GM19452 (cell line): ENCODE measurements around the gene OR11A1.

Source experiments
- ATAC-seq: cut with Tn5 transposase; IDR thresholded peaks from one replicate; pipeline ENCODE4 v1.9.1; 2021; ENCODE audit not compliant: unreplicated experiment

The OR11A1 gene, protein sequence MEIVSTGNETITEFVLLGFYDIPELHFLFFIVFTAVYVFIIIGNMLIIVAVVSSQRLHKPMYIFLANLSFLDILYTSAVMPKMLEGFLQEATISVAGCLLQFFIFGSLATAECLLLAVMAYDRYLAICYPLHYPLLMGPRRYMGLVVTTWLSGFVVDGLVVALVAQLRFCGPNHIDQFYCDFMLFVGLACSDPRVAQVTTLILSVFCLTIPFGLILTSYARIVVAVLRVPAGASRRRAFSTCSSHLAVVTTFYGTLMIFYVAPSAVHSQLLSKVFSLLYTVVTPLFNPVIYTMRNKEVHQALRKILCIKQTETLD

DNA sequence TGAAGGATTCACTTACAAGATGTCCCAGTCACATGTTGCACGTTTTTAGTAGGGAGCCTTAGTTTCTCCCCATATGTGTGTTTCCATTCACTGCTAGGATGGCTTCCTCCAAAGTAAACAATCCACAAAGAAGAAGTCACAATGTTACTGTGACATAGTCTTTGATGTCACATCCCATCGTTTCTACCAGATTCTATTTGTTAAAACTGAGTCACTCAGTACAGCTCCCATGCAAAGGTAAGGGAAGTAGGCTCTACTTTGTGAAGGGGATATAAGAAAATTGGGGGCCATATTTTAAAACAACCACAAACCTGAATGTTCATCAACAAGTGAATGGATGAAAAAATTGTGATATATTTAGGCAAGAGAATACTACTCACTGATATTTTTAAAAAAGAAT is at the start of gene OR11A1, which contains the start of gene OR2H1:
Gene OR11A1, minus strand, starts transcription at position 101 of the 400 bp plus-strand sequence. CDS start 29,430 bp downstream, outside the sequence.
Gene OR2H1, plus strand, starts transcription at position 185 of the 400 bp plus-strand sequence. CDS start 4,615 bp downstream, outside the sequence.
- ATAC-seq = no peak

DNA sequence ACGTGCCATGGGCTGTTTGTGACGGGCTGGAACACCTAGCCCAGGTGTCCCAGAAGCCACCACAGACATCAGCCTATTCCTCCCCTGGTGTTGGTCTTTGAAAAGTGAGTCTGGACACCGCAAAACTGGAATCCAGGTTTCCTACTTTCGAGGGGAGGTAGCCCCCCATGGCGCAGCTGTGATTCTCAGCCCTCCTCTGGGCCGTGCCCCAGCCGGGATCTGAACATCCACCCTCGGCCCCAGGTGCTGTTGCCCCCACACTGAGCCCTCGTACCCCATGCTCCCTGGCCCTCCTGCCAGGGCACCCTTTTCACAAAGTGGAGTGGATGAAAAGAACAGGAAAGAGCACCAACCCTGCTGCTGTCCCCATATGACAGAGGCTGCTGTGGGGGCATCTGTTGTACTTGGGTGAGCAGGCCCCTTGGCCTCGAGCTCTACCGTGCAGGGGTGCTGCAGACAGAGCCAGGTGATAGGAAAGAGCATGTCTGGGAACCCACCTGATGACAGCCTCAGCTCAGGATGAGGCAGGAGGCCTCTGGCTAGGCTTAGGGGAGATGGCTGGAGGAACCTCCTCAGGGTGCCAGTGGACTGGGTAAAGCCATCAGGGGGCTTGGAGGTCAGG is 49.7 kb upstream of the OR11A1 start:
- ATAC-seq = no peak

DNA sequence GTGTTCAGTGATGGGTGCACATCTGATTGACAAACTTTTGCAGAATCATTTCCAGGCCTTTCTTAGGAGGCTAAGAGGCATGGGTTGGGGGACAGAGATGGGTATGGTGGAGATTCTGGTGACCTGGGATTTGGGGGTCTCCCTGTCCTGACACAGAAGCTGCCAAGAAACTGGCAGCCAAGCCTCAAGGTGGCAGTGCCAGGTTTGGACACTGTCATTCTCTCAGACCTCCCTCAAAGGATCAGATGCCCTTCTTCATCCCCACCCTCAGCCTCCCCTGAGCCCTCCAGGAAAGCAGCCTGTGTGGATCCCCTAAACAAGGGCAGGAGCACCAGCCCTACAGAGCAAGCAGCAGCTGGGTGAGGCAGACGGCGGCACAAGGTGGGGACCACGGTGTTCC is 48.9 kb upstream of the OR11A1 start:
- ATAC-seq = no peak

DNA sequence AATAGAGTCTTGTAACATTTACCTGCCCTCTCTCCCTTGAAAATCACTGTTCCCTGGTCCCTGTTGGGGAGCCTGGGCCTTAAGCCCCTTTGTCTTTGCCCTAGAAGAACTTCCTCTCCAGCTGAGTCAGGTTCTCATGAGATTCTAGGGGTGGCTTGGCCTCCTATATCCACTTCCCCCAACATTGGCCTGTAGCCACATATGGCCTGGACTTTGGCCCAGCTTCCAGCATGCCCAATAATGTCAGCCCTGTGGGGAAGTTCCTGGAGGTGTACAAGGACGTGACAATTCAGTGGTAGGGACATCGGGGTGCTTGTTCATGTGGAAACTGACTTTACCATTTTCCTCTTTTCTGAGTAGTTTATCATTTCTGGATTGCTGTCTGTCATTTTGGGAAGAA is 48.1 kb upstream of the OR11A1 start:
- ATAC-seq = no peak

DNA sequence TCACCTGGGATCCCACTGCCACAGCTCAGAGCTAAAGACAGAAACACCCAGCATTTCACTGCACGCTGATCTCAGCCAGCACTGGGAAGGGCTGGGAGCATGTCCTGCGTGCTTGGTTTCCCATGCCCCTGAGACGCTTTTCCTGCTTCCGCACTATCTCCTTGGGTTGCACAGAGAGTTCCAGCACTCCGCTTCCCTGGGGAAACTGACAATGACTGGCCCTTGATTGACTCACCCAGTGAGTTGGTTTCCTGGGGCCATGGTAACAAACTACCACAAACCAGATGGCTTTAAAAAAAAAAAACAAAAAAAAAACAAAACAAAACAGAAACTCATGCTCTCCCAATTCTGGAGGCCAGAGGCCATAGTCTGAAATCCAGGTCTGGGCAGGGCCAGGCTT is 45.7 kb upstream of the OR11A1 start:
- ATAC-seq = no peak

DNA sequence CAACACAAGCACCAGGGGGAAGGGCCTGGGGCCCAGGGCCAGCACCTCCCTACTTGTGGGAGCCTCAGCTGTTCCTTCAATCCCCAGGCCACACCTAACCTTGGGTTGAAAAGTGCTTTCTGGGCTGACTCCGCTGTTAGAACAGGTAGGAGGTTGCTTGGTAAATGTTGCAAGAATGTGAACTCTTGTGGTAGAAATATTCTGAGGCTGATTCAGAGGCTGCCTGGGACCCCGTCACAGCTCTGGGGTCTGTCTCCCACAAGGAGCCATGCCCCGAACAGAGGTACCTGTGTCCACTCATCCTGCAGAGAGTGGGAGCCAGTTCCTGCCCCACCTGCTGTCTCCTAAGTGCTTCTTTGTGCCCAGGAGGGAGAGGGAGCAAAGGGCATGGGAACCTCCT is 45.3 kb upstream of the OR11A1 start:
- no peak for ATAC-seq

DNA sequence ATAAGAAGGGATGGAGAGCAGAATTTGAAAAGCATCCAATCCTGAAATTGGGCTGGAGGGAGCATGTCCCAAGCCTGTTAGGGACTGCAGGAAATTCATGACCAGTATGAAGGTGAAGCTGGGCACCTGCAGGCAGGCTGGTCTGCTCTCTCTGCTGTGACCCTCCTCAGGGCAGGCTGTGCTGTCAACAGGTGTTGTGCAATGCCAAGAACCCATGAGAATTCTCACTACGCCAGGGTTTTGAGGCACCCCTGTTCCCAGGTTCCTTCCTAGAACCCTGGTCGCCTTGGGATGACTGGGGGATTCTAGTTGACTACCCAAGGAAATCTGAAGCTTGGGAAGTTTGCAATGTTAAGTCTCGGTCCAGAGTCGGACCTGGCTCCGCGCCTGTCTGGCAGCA is 44.2 kb upstream of the OR11A1 start:
- no peak for ATAC-seq

DNA sequence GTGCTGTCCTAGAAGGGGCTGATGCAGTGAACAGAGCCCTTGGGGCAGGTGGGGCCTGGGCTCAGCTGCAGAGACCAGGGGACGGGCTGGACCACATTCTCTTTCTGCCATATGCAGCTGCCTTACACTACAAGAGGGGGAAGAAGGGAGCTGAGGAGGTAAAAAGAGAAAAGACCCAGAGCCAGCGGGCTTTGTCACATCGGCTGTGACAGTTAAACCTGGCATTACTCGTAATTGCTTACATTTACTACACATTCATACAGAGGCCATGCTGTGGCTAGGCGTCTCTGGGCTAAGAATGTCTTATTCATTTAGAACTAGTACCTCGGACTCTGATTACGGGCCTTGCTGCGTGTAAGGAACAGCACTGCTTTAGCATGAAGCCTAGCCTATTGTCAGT is 43.7 kb upstream of the OR11A1 start:
- ATAC-seq = no peak

DNA sequence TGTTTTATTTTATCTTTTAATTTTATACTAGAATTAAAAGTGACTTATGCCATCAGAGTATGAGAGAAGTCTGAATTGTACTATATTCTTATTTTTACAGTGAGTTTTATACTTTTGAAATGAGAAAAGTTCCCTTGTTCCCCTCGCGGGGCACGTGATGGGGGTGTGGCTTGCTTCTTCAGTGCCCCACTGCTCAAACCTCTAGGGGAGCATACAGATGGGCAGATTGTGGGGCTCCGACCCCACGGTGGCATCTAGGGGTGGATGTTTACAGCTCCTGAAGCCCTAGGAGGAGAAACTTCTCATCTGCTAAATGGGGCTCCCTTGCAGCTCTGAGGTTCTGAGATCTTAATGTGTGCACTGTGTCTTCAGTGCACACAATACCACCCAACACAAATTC is 42.8 kb upstream of the OR11A1 start:
- no peak for ATAC-seq

DNA sequence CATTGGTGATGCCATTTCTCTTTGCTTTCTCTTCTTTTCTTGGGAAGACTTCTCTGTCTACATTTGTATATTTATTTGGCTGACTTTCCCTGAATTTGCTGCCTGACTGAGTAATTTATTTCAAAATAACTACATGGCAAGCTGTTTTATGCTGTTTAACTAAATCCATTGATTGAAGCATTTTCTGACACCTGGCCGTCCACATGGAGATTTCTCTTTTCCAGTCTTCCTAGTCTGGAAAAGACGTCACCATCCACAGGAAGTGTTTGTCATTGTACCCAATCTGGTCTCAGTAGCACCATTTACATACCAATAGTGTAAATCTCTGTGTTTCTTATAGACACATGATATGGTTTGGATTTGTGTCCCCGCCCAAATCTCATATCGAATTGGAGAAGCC is 40.1 kb upstream of the OR11A1 start:
- ATAC-seq = no peak

DNA sequence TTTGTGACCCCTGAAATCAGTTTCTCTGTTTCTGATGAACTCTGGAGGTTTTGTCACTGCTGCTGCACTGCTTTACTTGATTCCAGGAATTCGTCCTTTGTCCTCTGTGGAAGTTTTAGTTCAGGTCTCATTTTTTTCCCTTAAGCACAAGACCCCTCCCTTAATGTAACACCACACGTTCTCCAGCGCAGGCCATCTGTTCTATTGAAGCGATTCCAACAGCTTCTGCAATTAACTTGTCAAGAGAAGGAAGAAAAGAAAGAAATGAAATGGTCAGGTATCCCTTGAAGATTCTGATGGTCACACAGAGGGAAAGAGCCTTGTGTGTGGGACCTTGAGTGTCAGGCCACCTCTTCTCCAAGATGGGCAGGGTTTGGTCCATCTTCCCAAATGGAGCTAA is 38.7 kb upstream of the OR11A1 start:
- no peak for ATAC-seq

DNA sequence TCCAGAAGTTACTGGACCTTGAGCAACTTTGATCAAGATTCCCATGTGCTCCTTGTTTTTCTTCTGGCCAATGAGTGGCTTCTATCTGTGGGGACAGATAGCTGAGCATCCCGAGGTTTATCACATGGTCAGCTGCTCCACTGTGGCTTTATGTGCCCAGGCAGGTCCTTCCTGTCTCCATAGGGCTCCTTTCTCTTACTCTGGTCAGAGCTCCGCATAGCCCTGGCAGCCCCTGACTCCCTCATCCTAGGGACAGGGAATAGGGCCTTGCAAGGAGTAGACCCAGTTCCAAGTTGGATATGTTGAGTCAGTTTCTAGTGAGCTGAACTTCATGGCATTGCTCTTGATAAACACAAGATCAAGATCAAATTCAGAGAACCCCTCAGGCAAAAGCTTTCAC is 37.3 kb upstream of the OR11A1 start:
- ATAC-seq = no peak

DNA sequence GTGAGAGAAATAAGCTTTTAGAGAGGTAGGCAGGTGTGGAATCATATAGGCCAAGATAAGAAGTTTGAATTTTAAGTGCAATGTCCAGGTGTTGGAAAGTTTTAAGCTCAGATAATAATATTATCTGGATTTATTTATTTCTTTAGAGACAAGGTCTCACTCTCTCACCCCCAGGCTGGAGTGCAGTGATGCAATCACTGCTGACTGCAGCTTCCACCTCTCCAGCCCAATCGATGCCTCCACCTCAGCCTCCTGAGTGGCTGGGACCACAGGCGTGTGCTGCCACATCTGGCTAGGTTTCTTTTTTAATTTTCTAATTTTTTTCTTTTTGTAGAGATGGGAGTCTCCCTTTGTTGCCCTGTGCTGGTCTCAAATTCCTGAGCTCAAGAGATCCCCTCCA is 36.4 kb upstream of the OR11A1 start:
- ATAC-seq = no peak

DNA sequence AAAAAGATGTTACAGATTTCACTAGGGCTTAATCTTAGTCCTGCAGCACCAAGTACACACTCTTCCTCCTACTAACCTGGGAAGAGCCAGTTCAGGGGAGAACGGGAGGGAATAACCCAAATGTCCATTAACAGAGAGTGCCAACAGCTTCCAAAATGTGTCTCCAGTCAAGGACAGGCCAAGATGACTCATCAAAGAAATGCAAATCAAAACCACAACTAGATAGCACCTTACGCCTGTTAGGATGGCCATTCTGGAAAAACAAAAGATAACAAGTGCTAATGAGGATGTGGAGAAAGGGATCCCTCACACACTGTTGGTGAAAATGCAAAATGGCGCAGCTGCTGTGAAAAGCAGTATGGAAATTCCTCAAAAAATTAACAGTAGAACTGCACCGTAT is 34.7 kb upstream of the OR11A1 start:
- no peak for ATAC-seq

DNA sequence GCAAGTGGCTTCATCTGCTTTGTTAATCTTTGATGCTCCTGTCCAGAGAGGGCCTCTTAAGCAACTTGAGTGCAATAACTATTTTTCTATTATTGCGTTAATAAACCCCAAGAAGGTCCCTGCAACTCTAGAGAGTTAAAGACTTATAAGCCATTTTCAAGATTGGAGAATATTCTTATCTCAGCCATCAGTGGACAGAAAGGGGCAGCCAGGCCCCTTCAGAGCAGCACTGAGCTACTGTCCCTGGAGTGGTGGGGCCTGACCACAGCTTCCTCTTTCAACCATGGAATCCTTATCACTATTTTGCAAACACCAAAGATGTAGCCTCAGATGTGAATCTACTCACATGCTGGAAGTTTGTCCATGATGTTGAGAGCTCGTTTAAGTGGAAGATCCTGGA is 33.7 kb upstream of the OR11A1 start:
- ATAC-seq = no peak

DNA sequence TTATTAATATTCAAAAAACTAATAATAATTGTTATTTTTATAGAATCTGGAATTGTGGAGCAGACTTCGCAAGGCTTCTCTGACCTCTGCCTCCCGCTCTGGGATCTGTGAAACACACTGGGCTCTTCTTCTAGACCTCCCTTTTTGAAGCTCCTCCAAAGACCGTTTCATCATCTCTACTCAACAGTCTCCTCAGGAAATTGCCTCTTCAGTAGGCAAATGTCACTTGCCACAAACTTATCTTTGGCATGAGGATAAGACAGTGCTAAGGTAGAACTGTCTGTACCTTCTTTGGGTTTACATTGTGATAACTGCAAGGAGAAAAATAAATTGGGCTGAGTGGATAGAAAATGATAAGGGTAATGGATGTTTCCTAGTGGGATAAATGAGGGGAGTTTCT is 33.2 kb upstream of the OR11A1 start:
- ATAC-seq = no peak

DNA sequence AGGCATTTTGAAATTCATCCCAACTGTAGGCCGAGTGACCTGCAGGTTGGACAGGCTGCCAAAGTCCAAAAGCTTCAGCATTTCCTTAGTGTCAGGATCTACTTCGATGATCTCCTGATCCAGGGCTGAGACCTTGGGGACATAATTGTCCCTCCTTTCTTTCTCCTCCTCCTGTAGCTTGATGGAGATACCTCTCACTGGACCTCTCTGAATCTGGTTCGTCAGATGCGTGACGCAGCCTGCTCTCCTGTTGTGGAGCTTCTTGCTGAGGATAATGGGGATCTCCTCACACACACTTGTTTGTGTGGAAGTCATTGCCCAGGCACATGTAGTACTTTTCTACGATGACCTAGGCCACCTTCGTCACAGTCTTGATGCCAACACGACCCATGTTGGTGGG is 32.4 kb upstream of the OR11A1 start:
- no peak for ATAC-seq

DNA sequence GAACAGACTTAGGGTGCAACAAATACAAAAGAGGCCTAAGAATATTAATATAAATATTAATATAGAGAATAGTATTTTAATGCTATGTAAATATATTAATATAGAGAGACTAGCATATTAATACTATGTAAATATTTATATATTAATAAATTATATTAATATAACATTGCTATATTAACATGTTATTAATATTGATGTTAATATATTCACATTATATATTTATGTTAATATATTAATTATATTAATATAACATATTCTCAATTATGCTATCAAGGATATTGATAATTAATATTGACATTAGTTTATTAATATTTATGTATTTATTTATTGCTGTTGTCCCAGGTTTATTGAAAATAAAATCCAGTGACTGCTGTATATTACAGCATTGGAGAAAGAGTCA is 32.0 kb upstream of the OR11A1 start:
- ATAC-seq = no peak

DNA sequence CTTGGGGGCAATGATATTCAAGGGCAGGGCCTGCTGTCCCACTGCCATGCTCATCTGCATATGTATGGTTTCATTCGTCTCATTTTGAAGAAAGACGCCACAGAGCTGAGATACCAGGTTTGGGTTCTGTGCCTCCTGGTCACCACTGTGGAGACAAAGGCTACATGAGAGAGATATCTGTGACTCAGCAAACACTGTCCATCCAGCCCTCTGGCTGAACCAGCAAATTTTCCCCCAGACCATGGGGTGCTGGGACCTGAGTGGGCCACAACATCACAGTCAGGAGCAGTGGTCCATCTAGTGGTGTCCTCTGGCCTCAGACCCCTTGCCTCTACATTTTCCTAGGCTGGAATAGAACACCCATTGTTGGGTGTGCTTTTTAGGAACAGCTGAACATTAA is 30.8 kb upstream of the OR11A1 start, which contains the start of gene MAS1L:
Gene MAS1L, minus strand, starts transcription at position 297 of the 400 bp plus-strand sequence. Its CDS starts 54 bp downstream, at position 243.
- no peak for ATAC-seq

DNA sequence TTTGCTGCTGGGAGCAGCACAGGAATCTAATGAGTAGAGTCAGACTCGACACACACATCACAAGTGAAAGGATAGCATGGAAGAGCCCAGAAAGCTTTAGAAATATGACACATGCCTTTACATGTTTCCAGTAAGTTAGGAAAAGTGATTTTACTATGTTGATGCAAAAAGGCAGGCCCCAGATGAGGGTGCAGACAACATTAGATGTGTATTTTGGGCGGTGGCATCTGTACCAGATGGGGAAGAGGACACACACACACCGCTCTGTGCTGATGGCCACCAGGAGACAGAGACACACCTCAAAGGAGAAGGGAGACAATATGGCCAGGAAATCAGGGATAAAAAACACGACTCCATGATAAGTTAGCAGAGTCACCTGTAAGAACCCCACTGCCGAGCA is 30.3 kb upstream of the OR11A1 start:
- no peak for ATAC-seq

DNA sequence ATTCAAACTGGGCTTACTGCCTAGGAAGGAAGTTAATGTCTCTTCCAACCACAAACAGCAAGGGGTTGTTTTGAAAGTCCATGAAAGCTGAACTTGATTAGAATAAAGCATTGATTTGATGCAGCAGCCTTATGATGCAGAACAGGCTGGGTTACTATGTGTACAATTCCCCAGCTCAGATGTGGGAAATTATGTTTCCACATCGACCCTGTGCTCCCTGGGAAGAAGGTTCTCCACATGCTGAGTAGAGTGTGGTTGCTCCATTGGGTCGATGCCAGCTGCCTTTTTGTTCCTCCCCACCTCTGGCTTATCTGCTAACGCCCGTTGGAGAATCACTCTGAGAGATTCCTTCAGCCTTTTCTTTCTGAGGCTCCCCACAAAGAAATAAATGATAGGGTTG is 29.7 kb upstream of the OR11A1 start:
- no peak for ATAC-seq

DNA sequence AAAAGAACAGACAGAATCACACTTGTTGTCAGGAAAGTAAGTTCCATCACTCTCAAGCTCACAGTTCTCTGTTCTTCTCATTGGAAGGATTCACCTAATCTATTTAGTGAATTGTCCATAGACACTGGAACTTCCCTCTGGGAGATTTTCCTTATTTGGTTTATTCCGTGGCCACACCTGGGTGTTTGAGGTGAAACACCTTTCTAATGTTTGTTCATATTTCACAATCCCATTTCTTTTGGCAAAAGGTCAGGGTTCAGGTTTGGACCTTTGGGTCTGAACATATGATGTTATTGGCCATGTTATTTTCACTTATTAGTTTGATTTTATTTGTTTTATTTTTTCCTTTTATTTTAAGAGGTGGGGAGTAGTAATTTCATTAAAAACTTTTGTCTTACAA is 26.9 kb upstream of the OR11A1 start:
- no peak for ATAC-seq

DNA sequence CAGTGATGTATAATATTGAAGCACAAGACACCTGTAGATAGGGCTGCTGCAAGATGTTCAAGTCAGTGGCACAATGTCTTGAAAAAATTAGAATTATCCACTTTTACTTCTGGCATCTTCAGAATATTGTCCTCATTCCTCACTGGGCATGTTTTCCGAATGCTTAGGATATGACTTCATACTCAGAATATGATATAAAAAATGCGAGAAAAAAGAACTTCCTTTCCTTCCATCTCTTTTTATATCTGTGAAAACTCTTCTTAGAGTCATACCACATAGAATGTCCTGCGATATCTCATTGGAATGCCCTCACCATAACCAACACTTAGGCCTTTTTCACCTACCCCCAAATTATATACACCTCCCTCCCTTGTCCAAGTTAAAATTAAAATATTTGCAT is 26.3 kb upstream of the OR11A1 start:
- ATAC-seq = no peak
